ENCODE data around the gene IL1RAPL1. TPM values are rescaled to one million over a fixed set of nuclear protein-coding genes. Genes with fewer than 3 reads are reported as not detected.

Gene IL1RAPL1
- polyA plus RNA-seq, 2 of the 4 experiments (the other 2 are of a cell fraction), result not detected

- ChIA-PET CTCF (no interaction called here), POLR2A (no interaction called here)
- H3K9me3 ChIP-seq, result no peaks in the 10 kb centered on the region
- no peak for ATAC-seq
- no peaks in the 10 kb centered on the region for H3K4me1 ChIP-seq
- no peak overlapping the region for H3K27ac ChIP-seq
- FAIRE-seq, result no peak
- WGBS (ENCODE audit: missing lambda C conversion rate), result 73% methylated on average over 10 of the region's 10 CpGs
- no peak for TF ChIP-seq CBX8 (IDR thresholded peaks at IDR 0.05)
- no peak for TF ChIP-seq MAZ (IDR thresholded peaks at IDR 0.05; ENCODE audit: borderline replicate concordance, low read depth, low read length)
- no peak for TF ChIP-seq BHLHE40 (IDR thresholded peaks at IDR 0.05; ENCODE audit: low read depth, low read length)
- H3K4me3 ChIP-seq, result no peak overlapping the region
- DNase-seq (ENCODE audit: low read depth in 1 of 2, low spot score in 1 of 2), result no peak
- H3K4me2 ChIP-seq, result no peak overlapping the region
Observed at GRCh38 chrX:28585767-28586166, 1.5 kb upstream of the IL1RAPL1 start.

- Histone ChIP-seq H3K9me3 (no peaks in the 10 kb centered on the region), H3K27ac (no peak overlapping the region), H3K4me3 (no peak overlapping the region), H3K4me1 (no peaks in the 10 kb centered on the region), H3K4me2 (peak overlapping the region; percentile 44; the same call in 2 of the 3 replicates)
- WGBS (ENCODE audit: missing lambda C conversion rate), result 62% methylated on average over 7 of the region's 9 CpGs
- ChIA-PET CTCF (no interaction called here), POLR2A (no interaction called here)
- TF ChIP-seq ZNF302 (CRISPR knock-in tag; IDR thresholded peaks at IDR 0.05), result no peak
- TF ChIP-seq CEBPB (IDR thresholded peaks at IDR 0.05), result no peak
- no peak for TF ChIP-seq RCOR1 (IDR thresholded peaks at IDR 0.05; ENCODE audit: low read depth, low read length)
- TF ChIP-seq NPAS2 (CRISPR knock-in tag; IDR thresholded peaks at IDR 0.05; ENCODE audit: borderline replicate concordance), result no peak
- TF ChIP-seq CBX8 (IDR thresholded peaks at IDR 0.05), result no peak
- TF ChIP-seq POLR2A (IDR thresholded peaks at IDR 0.05; ENCODE audit: low read length), result no peak
- no peak for TF ChIP-seq NR3C1 (IDR thresholded peaks at IDR 0.05)
- no peak for TF ChIP-seq RAD21 (conservative IDR thresholded peaks at IDR 0.05 in 1 of 2, IDR thresholded peaks at IDR 0.05 in 1 of 2)
- no peak for DNase-seq (ENCODE audit: low read depth in 1 of 2, low spot score in 1 of 2)
- no peak for FAIRE-seq
- ATAC-seq, result no peak
Observed at GRCh38 chrX:28586286-28586685, 960 bp upstream of the IL1RAPL1 start.

- ChIA-PET POLR2A (no interaction called here), CTCF (interaction anchor here (1.6 kb wide), 1 partner anchor 65 kb away, joined by 3 read pairs; no protein-coding TSS in a partner anchor)
- no peak overlapping the region for H3K4me2 ChIP-seq
- no peak for DNase-seq (ENCODE audit: low read depth in 1 of 2, low spot score in 1 of 2)
- no peaks in the 10 kb centered on the region for H3K9me3 ChIP-seq
- ATAC-seq, result no peak
- no peak overlapping the region for H3K27ac ChIP-seq
- WGBS (ENCODE audit: missing lambda C conversion rate), result 27% methylated on average over 5 of the region's 5 CpGs
- H3K4me3 ChIP-seq, result no peak overlapping the region
- no peak for FAIRE-seq
- no peaks in the 10 kb centered on the region for H3K4me1 ChIP-seq
- TF ChIP-seq RCOR1 (IDR thresholded peaks at IDR 0.05; ENCODE audit: low read depth, low read length), result no peak
- no peak for TF ChIP-seq ZNF302 (CRISPR knock-in tag; IDR thresholded peaks at IDR 0.05)
- TF ChIP-seq SREBF2 (IDR thresholded peaks at IDR 0.05), result no peak
- TF ChIP-seq, protein P1, sequence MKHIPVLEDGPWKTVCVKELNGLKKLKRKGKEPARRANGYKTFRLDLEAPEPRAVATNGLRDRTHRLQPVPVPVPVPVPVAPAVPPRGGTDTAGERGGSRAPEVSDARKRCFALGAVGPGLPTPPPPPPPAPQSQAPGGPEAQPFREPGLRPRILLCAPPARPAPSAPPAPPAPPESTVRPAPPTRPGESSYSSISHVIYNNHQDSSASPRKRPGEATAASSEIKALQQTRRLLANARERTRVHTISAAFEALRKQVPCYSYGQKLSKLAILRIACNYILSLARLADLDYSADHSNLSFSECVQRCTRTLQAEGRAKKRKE (CRISPR knock-in tag; IDR thresholded peaks at IDR 0.05; ENCODE audit: low read depth), result no peak
- TF ChIP-seq TFCP2L1 (CRISPR knock-in tag; IDR thresholded peaks at IDR 0.05), result no peak
- no peak for TF ChIP-seq EHMT2 (IDR thresholded peaks at IDR 0.05; ENCODE audit: low read depth)
- no peak for TF ChIP-seq HDAC2 (IDR thresholded peaks at IDR 0.05)
- TF ChIP-seq ESRRA (IDR thresholded peaks at IDR 0.05; ENCODE audit: borderline replicate concordance, low read length), result no peak
- TF ChIP-seq HEYL (CRISPR knock-in tag; IDR thresholded peaks at IDR 0.05), result no peak
- TF ChIP-seq ZFP36 (IDR thresholded peaks at IDR 0.05; ENCODE audit: borderline replicate concordance, partially characterized antibody), result no peak
- no peak for TF ChIP-seq RARB (CRISPR knock-in tag; IDR thresholded peaks at IDR 0.05)
- TF ChIP-seq HOXB13 (CRISPR knock-in tag; IDR thresholded peaks at IDR 0.05; ENCODE audit: low read depth), result no peak
- no peak for TF ChIP-seq MAFK (IDR thresholded peaks at IDR 0.05; ENCODE audit: partially characterized antibody)
- TF ChIP-seq, protein P2, sequence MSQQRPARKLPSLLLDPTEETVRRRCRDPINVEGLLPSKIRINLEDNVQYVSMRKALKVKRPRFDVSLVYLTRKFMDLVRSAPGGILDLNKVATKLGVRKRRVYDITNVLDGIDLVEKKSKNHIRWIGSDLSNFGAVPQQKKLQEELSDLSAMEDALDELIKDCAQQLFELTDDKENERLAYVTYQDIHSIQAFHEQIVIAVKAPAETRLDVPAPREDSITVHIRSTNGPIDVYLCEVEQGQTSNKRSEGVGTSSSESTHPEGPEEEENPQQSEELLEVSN (IDR thresholded peaks at IDR 0.05; ENCODE audit: borderline replicate concordance, low read depth), result no peak
- no peak for TF ChIP-seq FOSB (CRISPR knock-in tag; IDR thresholded peaks at IDR 0.05)
- TF ChIP-seq MAZ (IDR thresholded peaks at IDR 0.05; ENCODE audit: borderline replicate concordance, low read depth, low read length), result no peak
- TF ChIP-seq MAX (IDR thresholded peaks at IDR 0.05), result no peak
- TF ChIP-seq NFE2L2 (conservative IDR thresholded peaks at IDR 0.05; ENCODE audit: low read length), result no peak
- no peak for TF ChIP-seq NPAS2 (CRISPR knock-in tag; IDR thresholded peaks at IDR 0.05; ENCODE audit: borderline replicate concordance)
Observed at GRCh38 chrX:28589046-28589445, 1.8 kb downstream of the IL1RAPL1 start.
